OCI-LY1 (cell line): ENCODE measurements around the gene LTBP2.

Experiments used
- EZH2 ChIP-seq: fragments of 200-600 bp; sonication (generic), shearing (Covaris generic); IDR thresholded peaks from 2 replicates; pipeline ENCODE4 v1.8.0; 2017; ENCODE audit warnings: borderline replicate concordance, mixed run types, mild to moderate bottlenecking, antibody characterized with exemption, low read length, moderate library complexity, mixed read lengths
- TF ChIP-seq, protein P1 (sequence below): fragments of 200-600 bp; sonication (generic), shearing (Covaris generic); IDR thresholded peaks from 2 replicates; pipeline ENCODE4 v1.5.1; 2017; ENCODE audit warnings: mild to moderate bottlenecking, antibody characterized with exemption, low read length, moderate library complexity, mixed read lengths

- TF ChIP-seq, protein P1, sequence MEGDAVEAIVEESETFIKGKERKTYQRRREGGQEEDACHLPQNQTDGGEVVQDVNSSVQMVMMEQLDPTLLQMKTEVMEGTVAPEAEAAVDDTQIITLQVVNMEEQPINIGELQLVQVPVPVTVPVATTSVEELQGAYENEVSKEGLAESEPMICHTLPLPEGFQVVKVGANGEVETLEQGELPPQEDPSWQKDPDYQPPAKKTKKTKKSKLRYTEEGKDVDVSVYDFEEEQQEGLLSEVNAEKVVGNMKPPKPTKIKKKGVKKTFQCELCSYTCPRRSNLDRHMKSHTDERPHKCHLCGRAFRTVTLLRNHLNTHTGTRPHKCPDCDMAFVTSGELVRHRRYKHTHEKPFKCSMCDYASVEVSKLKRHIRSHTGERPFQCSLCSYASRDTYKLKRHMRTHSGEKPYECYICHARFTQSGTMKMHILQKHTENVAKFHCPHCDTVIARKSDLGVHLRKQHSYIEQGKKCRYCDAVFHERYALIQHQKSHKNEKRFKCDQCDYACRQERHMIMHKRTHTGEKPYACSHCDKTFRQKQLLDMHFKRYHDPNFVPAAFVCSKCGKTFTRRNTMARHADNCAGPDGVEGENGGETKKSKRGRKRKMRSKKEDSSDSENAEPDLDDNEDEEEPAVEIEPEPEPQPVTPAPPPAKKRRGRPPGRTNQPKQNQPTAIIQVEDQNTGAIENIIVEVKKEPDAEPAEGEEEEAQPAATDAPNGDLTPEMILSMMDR = no peak
- no peak for TF ChIP-seq EZH2
Observed at GRCh38 chr14:74584951-74585350, 27.1 kb downstream of the LTBP2 start.
